HCT116 (cell line): ENCODE data around the gene PLPPR2.

Source experiments
- CEBPB ChIP-seq: IDR thresholded peaks from 2 replicates; pipeline ENCODE4 v1.6.1; 2012; ENCODE audit warnings: low read depth
- CTCF ChIP-seq, 3 experiments: fragments of 200-600 bp in 1 of 3; sonication (generic) in 1 of 3; IDR thresholded peaks in 2 of 3; conservative IDR thresholded peaks in 1 of 3; 2 replicates each; pipeline ENCODE4 v1.5.1; 2012 to 2017; ENCODE audit warnings: low read depth in 2 of 3, low read length in 2 of 3, antibody characterized with exemption in 1 of 3, borderline replicate concordance in 1 of 3, control low read depth in 1 of 3, mild to moderate bottlenecking in 1 of 3, mixed read lengths in 1 of 3, mixed run types in 1 of 3, moderate library complexity in 1 of 3; ENCODE audit not compliant: insufficient read depth in 1 of 3
- EGR1 ChIP-seq: IDR thresholded peaks from 2 replicates; pipeline ENCODE4 v1.6.1; 2012; ENCODE audit warnings: low read depth
- EZH2 ChIP-seq: fragments of 200-600 bp; sonication (generic); IDR thresholded peaks from 2 replicates; pipeline ENCODE4 v1.6.1; 2017; ENCODE audit warnings: antibody characterized with exemption, mixed run types
- EZH2phosphoT487 ChIP-seq: fragments of 200-600 bp; IDR thresholded peaks from 2 replicates; pipeline ENCODE4 v1.6.1; 2018; ENCODE audit warnings: antibody characterized with exemption, borderline replicate concordance
- FOSL1 ChIP-seq: IDR thresholded peaks from 2 replicates; pipeline ENCODE4 v1.6.1; 2012; ENCODE audit warnings: low read depth
- POLR2A ChIP-seq: IDR thresholded peaks from 2 replicates; pipeline ENCODE4 v1.7.0; 2011; ENCODE audit warnings: borderline replicate concordance; ENCODE audit not compliant: insufficient read depth, insufficient read length; ENCODE audit errors: extremely low read depth
- POLR2AphosphoS5 ChIP-seq: IDR thresholded peaks from 2 replicates; pipeline ENCODE4 v1.6.1; 2011; ENCODE audit warnings: mild to moderate bottlenecking, low read depth, low read length, moderate library complexity
- SP1 ChIP-seq: IDR thresholded peaks from 2 replicates; pipeline ENCODE4 v1.6.1; 2012; ENCODE audit warnings: low read depth
- TCF7L2 ChIP-seq: IDR thresholded peaks from 2 replicates; pipeline ENCODE4 v1.7.0; 2011; ENCODE audit warnings: borderline replicate concordance, inconsistent platforms; ENCODE audit not compliant: insufficient read depth, insufficient read length; ENCODE audit errors: extremely low read depth
- YY1 ChIP-seq: IDR thresholded peaks from 2 replicates; pipeline ENCODE4 v1.6.1; 2011; ENCODE audit warnings: low read length, low read depth, moderate library complexity, mild to moderate bottlenecking; ENCODE audit not compliant: insufficient replicate concordance; ENCODE audit errors: extremely low read depth
- ZFX ChIP-seq: fragments of 450-650 bp; IDR thresholded peaks from 2 replicates; pipeline ENCODE4 v1.6.1; 2017
- ZNF274 ChIP-seq: fragments of 200-500 bp; sonication (Bioruptor generic); IDR thresholded peaks from 2 replicates; pipeline ENCODE4 v1.6.1; 2014; ENCODE audit warnings: mild to moderate bottlenecking, low read depth, low read length, inconsistent platforms
- TF ChIP-seq, protein P1 (sequence below): IDR thresholded peaks from 2 replicates; pipeline ENCODE4 v1.6.1; 2012

DNA sequence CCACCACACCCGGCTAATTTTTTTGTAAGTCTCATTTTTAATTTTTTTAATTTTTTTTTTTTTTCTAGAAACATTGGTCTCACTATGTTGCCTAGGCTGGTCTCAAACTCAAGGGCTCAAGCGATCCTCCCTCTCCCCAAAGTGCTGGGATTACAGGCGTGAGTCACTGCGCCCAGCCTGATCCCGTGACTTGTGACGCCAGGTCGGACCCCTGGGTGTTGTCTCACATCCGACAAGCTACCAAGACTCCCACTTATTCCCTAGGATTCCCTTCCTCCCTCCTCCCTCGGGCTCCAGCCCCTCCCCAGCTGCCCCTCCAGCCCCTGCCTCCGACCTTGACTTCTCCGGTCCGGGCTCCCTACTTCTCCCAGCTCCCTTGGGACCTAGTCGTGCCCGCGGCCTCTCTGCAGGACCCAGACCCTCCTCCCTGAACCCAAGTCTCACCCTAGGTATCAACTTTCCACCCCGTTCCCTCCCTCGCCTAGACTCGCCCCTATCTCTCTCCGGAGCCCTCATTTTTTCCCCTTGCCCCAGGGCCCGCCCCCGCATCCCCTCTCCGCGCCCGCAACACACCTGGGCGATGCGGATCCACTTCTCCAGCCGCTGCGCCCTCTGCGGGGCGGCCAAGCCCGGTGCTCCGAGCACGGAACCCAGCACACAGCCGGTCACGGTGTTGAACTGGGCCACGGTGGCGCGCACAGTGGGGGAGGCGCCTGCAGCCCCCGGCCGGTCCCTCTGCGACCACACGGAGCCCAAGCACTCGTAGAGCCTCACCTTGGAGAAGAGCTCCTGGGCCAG, 50.8 kb downstream of the PLPPR2 start:
- TF ChIP-seq EGR1 (no peak), POLR2A (no peak), EZH2phosphoT487 (no peak), CEBPB (no peak), CTCF (IDR thresholded peaks at IDR 0.05 in 2 of 3, conservative IDR thresholded peaks at IDR 0.05 in 1 of 3; ENCODE audit: borderline replicate concordance in 1 of 3, insufficient read depth in 1 of 3, low read depth in 2 of 3, low read length in 2 of 3) (no peak), ZNF274 (no peak), EZH2 (no peak), ZFX (no peak), YY1 (no peak), FOSL1 (no peak), POLR2AphosphoS5 (no peak), SP1 (no peak), TCF7L2 (no peak)
- TF ChIP-seq, protein P1, sequence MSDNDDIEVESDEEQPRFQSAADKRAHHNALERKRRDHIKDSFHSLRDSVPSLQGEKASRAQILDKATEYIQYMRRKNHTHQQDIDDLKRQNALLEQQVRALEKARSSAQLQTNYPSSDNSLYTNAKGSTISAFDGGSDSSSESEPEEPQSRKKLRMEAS, result no peak
